ENCODE results near the gene PDE4C. TPM values are rescaled to one million over a fixed set of nuclear protein-coding genes. Genes with fewer than 3 reads are reported as not detected.
"Not testable (repeated sequence)": the region's sequence is repeated elsewhere in the genome, so short reads cannot be mapped to it uniquely, and the experiment has no call there.

Gene PDE4C
- polyA plus RNA-seq, 4 donors, result 1.1 to 2.1 (median 1.4) TPM

DNA sequence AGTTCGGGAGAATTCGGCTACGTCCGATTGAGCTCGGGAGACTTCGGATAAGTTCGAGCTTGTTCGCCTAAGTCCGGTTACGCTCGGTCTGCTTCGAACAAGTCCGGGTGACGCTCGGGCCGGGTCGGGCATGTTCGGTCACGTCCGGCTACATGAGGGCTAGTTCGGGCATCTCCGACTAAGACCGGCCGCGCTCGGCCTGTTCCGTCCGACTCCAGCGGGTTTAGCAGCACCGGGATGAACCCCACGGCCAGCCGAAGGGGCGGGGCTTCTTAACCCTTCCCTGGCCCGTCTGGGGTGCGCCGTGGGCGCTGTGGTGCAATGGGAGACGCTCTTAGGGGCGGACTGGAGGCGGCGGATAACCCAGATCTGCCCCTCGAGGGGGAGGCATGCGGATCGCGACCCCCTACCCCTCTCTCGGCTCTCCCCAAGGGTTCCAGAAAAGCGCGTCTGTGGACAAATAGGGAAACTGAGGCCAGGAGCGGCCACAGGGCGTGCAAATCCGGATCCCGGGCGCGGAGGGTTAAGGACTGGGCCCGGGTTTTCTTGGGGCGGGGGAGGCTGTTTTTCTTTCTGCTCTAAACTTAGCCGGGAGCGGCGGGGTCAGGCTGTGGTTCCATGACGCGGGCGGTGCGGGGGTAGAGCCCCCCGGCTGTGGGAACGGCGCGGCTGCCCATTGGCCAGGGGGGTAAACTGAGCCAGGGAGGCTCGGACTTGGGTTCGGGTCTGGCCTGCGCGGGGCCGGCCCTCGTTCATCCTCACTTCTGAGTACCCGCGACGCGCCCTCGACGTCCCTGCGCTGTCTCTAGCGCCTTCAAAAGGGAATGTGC lies 1.5 kb downstream of the PDE4C start:
- peak; percentile 85 to 95 (median 92) for DNase-seq (ENCODE audit: low read depth in 4 of 4, low spot score in 2 of 4)

DNA sequence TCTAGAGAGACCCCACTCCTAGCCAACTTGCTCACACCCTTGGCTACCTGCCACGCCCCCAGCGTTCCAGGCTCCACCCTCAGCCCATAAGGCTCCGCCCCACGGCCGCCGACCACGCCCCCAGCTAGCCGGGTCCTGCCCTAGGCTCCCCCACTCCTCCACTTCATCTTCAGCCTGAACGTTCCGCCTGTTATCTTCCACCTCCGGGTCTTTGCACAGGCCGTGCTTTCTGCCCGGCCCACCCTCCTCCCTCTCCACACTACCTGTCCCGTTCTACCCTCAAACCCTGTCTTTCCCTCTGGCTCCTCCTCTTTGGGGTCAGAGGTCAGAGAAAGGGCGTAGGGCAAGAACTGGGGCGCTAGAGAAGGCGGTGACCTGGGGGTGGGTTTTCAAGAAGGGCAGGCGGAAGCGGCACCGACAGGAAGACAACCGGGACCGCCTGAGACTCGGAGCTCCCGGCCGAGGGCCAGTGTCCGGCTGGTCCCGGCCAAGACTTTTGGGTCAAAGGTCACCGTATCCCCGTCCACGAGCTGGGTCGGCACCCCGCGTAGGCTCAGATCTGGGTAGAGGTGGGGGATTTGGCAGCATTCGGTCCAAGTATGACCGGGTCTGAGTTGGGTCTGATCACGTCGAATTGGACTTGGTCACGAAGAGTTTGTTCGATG lies 2.2 kb downstream of the PDE4C start:
- DNase-seq (ENCODE audit: low read depth in 4 of 4, low spot score in 2 of 4), result no peak

DNA sequence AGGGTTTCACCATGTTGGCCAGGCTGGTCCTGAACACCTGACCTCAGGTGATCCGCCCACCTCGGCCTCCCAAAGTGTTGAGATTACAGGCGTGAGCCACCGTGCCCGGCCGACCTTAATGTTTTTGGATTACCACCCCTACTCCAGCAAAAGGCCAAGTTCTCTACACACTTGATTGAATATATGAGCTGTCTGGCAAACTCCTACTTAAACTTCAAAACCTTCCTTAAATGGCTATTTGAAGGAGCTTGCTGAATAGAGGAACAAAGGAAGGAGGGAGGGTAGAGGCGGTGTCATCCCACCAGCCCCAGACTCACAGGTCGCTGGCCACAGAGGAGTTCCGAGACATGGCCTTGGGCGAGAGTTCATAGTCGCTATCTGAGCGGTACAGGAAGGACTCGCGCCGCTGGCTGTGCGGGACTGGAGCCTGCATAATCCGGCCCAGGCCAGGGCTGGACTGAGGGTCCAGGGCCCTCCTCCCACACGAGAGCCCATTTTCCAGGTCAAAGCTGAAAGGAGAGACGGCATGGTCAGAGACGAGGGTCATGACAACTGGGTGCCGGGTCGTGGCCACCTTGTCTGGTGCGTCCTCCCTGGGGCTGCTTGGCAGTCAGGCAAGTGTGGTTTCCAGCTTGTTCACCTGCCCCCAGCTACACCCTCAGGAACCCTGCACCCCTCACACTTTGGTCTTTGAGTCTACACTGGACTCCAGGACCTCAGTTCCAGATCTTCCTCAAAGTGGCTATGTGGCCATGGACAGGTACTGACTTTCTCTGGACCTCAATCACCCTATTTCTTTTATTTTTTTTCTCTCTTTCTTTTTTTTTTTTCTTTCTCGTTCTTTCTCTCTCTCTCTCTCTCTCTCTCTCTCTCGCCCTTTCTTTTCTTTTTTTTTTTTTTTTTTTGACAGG lies 4.2 kb downstream of the PDE4C start:
- no peak for DNase-seq (ENCODE audit: low read depth in 4 of 4, low spot score in 2 of 4)

GRCh38 chr19:18220632-18221275 lies 5.5 kb downstream of the PDE4C start:
- no peak for DNase-seq (ENCODE audit: low read depth in 4 of 4, low spot score in 2 of 4)

DNA sequence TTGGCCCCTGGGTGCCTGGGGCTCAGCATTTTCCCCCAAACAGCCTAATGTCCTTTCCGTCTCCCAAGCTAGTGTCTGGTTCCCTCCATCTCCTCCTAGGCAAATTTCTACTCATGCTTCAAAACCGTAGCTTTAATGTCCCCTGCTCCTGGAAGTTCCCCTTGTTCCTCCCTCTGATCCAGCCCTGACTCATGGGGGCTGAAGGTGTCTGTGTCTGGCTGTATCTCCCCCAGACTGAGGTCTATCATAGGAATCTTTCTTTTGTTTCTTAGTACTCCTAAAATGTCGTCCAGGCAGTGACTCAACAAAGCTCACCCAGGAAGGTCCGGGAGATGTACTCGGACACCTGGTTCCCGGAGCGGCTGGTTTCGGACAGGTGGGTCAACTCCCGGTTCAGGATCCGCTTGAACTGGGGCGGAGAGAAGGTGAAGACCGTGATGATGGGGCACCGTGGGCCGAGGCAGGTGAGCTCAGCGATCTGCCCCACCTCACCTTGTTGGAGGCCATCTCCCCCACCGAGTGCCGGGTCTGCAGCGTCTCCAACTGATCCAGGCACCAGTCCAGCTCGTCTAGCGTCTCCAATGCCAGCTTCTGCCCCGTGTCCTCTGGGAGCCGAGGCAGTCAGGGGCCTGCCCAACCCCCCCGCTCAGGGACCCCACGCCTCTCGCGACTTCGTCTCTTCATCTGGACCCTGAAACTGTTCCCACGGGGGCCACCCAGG lies 6.2 kb downstream of the PDE4C start:
- DNase-seq (ENCODE audit: low read depth in 4 of 4, low spot score in 2 of 4), result no peak

DNA sequence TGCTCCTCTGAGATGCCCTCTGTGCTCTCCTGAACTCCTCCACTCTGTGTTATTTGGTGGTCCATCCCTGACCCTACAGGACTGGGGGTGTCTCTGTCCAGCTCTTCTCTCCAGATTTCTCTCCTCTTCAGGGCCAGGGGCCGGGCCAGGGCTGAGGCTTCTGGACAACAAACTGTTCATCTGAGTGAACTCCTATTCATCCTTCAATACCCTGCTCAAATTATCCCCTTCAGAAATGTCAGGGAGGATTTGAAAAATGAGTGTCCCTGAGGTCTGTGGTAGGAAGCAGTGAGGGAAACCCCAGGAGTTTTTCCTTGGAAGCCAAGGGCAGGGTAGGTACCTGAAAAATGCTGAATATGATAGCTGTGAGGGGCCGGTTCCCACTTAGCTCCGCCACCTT lies 7.6 kb downstream of the PDE4C start:
- no peak for DNase-seq (ENCODE audit: low read depth in 4 of 4, low spot score in 2 of 4)

GRCh38 chr19:18218159-18218558 lies 8.1 kb downstream of the PDE4C start:
- no peak for DNase-seq (ENCODE audit: low read depth in 4 of 4, low spot score in 2 of 4)

DNA sequence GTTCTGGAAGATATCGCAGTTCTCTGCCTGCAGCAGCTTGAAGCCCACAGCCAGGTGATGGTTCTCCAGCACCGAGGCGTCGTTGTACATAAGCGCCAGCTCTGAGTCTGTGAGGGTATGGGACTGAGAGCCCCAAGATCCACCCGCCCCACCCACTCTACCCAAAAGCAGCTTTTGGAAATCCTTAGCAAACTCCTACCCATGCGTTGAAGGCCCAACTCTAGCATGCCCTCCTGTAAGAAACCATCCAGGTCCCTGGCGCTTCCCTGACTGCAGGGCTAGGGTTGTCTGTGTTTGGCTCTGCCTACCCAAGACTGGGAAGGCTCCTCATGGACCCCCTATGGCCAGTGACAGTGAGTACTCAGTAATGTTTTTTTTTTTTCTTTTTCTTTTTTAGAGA lies 9.4 kb downstream of the PDE4C start:
- no peak for DNase-seq (ENCODE audit: low read depth in 4 of 4, low spot score in 2 of 4)

GRCh38 chr19:18214779-18215433 lies 11.3 kb downstream of the PDE4C start:
- no peak for DNase-seq (ENCODE audit: low read depth in 4 of 4, low spot score in 2 of 4)

DNA sequence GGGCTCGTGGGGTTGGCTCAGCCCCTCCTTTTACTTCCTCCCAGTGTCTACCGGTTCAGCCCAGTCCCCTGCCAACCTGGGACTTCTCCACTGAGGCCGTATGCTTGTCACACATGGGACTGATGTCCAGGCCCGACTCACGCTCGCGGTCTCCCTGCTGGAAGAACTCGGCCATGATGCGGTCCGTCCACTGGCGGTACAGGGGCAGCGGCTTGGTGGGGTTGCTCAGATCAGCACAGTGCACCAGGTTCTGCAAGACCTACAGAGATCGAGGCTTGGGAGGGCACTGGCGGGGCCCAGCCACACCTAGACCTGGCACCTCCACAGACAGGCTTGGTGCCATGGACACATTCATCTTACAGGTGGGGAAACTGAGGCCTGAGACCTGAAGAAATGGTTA lies 14.6 kb downstream of the PDE4C start:
- no peak for DNase-seq (ENCODE audit: low read depth in 4 of 4, low spot score in 2 of 4)

- not testable (repeated sequence) for DNase-seq (ENCODE audit: low read depth in 4 of 4, low spot score in 2 of 4)
These were observed 16.3 kb downstream of the PDE4C start for GRCh38 chr19:18209912-18210311.

- DNase-seq (ENCODE audit: low read depth in 4 of 4, low spot score in 2 of 4), result no peak
These were observed 17.9 kb downstream of the PDE4C start for GRCh38 chr19:18208098-18208951.

DNA sequence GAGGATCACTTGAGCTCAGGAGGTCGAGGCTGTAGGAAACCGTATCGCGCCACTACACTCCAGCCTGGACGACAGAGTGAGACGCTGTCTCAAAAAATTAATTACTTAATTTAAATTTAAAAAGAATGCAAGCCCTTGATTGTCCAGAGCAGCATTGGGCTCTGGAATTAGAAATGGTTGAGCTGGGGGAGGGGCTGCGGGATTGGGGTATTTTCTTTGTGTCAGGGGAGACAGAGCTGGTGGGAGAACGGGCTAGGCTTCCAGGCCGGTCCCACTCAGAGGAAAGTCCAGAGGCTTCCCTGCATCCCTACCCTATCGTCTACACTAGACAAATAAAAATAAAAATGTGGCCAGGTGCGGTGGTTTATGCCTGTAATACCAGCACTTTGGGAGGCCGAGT lies 20.2 kb downstream of the PDE4C start:
- no peak for DNase-seq (ENCODE audit: low read depth in 4 of 4, low spot score in 2 of 4)

- no peak for DNase-seq (ENCODE audit: low read depth in 4 of 4, low spot score in 2 of 4)
These were observed 20.9 kb downstream of the PDE4C start for GRCh38 chr19:18205200-18205892.

GRCh38 chr19:18204394-18205199 lies 21.6 kb downstream of the PDE4C start:
- peak in 3 of 4 donors; percentile 82 to 89 (median 84) for DNase-seq (ENCODE audit: low read depth in 4 of 4, low spot score in 2 of 4)

GRCh38 chr19:18203863-18204393 lies 22.3 kb downstream of the PDE4C start, which contains the start of gene RAB3A:
TSS of gene RAB3A (minus strand) at chr19:18204042. CDS start at chr19:18202740, 1,302 bp downstream.
- peak; percentile 99 to 100 (median 100) for DNase-seq (ENCODE audit: low read depth in 4 of 4, low spot score in 2 of 4)
